ENCODE data around the gene TNRC6C. TPM values are rescaled to one million over a fixed set of nuclear protein-coding genes. Genes with fewer than 3 reads are reported as not detected.
A peak's percentile ranks its signal among the peaks of the same experiment; 100 is the strongest.

Gene TNRC6C
- polyA plus RNA-seq, 4 donors, result 11.6 to 19.0 (median 15.1) TPM

DNA sequence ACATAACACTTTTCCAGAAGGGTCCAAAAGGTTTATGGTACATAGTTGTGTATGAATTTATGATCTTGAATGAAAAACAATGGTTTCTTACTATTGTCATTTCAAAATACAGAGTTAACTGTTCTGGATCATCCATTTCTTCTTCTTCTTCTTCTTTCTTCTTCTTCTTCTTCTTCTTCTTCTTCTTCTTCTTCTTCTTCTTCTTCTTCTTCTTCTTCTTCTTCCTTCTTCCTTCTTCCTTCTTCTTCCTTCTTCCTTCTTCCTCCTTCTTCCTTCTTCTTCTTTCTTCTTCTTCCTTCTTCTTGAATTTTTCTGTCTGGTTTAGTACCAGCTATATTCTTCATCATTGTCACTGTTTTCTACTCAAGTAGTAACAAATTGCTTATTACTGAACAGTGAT lies 47.8 kb downstream of the TNRC6C start:
- DNase-seq (ENCODE audit: low read depth in 4 of 4, low spot score in 2 of 4), result no peak

DNA sequence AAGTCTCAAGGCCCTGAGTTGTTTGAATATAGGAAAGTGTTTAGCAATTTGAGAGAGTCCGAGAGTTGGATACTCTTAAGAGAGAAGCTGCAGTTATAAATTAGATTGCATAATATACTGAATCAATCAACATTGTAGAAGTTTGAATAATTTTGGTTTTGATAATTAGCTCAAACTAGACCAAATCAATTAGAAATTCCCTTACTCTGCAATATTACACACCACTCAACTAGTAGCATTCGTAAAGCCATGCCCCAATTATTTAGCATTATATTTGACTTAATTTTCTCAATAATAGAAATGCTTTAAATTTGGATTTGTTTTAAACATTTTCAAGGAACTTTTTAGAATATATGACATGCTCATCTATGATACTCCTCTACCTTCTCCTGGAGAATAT lies 49.1 kb downstream of the TNRC6C start:
- DNase-seq (ENCODE audit: low read depth in 4 of 4, low spot score in 2 of 4), result no peak

DNA sequence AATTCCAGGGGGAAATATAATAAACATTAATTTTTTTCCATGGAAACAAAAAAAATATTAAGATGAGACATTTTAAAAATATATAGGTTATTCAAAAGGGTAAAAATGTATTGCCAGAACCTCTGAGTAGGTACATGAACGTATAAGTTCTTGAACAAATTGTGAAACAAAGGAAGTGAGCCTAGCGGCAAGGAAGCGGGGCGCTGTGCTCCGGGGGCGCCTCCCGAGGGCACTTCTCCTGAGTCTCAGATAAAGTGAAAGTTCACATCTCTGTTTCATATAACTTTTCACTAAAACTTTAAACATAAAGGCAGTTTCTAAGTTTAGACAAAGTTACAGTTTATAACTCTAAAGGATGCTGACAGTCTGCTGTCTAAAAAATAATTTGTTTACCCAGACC lies 52.3 kb downstream of the TNRC6C start:
- DNase-seq (ENCODE audit: low read depth in 4 of 4, low spot score in 2 of 4), result no peak

DNA sequence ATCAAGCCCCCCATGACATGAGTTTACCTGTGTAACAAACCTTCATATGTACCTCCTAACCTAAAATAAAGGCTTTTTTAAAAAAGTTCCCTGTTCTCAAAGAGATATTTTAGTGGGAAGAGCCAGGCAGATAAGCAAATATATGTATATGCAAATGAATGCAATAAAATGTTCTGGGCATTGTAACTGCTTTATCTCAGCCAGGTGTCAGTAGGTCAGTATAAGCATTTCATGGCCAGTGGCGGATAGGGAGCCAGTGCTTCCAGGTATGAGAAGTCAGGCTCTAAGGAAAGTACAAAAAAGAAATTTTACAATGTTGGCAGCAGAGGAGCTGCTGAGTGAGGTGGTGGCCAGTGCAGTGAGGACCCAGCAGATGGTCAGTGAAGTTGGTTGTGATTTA lies 53.9 kb downstream of the TNRC6C start:
- no peak for DNase-seq (ENCODE audit: low read depth in 4 of 4, low spot score in 2 of 4)

DNA sequence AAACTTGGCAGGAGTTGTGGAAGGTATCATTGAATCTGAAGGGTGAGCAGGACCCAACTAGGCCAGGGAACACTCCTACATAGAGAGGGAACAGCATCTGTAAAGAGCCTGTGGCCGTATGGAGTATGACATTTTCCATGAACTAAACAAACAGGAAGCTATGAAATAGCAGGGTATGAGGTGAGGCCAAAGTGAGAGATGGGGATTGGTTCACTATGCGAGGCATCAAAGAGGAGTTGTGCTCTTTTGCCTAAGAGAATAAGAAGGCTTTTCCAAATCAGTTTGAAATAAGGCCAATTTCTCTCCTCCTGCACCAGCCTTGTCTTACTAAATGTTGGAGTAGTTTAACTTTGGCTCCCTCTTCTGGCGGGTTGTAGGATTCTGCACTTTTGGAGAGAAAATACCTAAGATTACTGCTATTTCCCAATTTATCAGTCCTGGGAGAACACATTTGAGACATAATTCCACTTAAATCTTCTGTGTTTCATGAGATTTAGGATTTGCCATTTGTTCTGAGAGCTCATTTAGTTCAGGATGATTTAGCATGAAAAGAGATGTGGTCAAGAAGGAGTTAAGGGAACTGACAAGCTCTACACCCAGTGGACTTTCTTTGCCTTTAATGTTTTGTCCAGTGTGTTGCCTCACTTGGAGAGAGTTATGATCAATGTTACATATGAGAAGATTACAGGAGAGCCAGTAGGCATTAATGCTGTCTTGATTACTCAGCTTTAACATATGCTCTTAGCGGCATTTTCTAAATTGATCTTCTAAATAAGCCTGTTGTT lies 55.4 kb downstream of the TNRC6C start:
- peak; percentile 39 to 73 (median 50) for DNase-seq (ENCODE audit: low read depth in 4 of 4, low spot score in 2 of 4)

DNA sequence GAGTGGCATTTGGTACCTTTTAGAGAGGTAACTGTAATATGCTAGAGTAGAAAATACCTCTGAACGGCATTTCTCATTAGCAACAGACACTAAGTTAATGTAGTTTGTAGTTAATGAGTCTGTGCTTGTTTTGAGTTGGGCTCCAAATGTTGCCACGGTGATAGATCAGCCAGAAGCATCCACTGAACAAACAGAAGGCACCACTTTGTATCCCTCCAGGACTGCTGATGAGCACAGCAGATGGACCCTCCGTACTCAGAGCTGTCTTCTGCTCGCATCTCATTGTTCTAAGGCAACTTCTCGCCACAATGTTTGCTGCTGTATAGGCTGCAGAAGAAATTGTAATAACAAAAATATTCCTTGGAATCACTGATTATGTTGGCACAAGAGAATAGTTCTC lies 56.1 kb downstream of the TNRC6C start:
- no peak for DNase-seq (ENCODE audit: low read depth in 4 of 4, low spot score in 2 of 4)

DNA sequence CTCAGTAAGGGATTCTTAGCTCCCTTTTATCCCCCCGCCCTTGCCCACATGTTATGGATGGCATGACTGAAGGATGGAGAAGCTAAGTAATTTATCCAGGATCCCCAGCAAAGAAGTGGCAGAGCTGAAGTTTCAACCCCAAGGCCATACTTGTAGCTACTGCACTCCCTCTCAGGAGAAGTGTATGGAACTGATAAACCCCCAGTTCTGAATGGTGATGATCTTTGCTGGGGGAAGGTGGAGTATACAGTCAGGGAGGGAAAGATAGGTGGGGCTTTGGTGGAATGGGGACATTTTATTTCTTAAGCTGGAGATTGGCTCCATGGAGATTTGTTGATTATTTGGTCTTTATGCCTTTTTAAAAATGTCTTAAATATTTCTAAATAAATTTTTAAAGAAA lies 58.3 kb downstream of the TNRC6C start:
- no peak for DNase-seq (ENCODE audit: low read depth in 4 of 4, low spot score in 2 of 4)

DNA sequence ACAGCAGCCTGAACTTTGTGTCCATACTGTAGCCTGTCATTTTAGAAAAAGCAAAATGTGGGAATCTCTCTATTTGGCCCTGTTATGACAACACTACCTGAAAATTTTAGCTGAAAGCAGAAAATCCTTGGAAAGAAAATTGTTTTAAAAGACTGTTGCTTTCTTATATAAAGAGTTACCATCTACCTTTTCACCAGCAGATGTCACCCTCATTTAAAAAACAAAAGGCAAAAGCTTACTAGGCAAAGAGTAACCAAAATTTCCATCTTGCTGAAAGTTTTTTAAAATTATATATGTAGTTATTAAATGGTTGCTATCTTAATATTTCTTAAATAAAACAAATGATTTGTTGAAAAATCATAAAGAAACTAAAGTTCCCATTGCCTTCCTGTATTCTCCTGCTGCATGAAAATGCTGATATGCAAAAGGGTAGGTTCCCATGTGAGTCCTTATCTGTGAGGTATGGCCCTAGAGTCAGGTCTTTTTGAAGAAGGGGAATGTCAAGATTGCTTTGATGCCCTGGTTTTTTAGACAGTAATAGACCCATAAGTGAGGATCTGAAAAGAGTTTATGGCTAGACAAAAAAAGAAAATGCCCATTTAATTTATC lies 61.0 kb downstream of the TNRC6C start:
- no peak for DNase-seq (ENCODE audit: low read depth in 4 of 4, low spot score in 2 of 4)

DNA sequence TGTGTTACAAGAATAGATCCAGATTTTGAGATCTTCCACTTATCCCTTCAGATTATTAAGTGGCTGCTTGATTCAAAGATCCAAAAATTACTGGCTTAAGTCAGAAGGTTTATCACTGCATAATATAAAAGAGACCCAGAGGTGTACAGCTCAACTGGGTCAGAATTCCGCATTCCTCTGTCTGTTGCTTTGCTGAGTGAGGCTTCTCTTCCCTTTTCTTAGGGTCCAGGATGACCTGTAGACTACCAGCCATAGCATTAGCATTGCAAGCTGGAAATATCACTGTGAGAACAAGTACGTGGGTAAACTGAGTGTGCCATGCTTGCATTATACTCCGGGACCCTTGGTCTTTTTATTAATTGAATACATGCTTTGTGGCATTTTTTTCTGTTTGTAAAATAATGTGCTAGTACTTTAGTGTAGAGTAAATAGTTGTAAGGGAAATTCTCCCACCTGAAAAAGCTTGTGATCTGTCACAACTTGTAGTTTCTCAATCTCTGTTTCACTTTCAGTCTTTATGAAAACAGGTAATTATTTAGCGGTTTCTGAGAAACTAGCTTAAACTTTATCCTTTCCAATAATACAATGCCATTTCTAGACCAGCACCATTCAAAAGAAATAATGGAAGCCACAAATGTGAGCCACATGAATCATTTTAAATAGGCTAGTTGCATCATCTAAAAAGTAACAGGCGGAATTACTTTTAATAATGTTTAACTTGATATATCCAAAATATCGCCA lies 61.6 kb downstream of the TNRC6C start:
- no peak for DNase-seq (ENCODE audit: low read depth in 4 of 4, low spot score in 2 of 4)

DNA sequence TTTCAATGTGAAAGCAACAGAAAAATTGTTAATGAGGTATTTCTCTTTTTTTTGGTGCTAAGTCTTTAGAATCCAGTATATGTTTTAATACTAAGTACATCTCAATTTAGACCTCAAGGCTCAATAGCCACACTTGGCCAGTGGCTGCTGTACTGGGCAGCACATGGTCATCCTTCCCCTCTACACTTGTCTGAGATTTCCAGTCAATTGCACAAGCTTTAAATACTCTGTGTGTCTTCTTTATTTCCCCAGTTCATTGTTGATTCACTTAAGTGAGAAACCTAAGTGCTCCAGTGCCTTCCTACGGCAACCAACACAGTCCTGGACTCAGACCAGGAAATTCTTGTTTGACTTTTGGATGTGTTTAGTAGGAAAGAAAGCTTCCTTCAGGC lies 62.2 kb downstream of the TNRC6C start:
- DNase-seq (ENCODE audit: low read depth in 4 of 4, low spot score in 2 of 4), result no peak

DNA sequence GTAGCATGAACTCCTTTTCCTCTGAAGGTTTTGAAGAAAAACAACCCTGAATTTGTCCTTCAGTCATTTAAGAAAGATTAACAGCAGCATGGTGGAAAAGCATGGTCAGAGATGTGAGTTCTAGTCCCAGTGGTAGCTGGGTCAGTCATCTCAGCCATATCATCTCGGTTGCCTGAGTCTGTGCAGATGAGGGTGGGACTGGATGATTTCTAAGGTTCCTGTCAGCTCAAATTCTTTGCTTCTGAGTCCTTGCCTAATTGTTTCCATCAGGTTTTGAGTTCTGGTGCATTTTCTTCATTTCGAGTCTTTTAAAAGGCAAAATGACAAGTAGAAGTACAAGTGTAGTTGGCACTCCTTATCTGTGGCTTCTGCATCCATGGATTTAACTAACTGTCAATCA lies 63.9 kb downstream of the TNRC6C start:
- DNase-seq (ENCODE audit: low read depth in 4 of 4, low spot score in 2 of 4), result no peak

DNA sequence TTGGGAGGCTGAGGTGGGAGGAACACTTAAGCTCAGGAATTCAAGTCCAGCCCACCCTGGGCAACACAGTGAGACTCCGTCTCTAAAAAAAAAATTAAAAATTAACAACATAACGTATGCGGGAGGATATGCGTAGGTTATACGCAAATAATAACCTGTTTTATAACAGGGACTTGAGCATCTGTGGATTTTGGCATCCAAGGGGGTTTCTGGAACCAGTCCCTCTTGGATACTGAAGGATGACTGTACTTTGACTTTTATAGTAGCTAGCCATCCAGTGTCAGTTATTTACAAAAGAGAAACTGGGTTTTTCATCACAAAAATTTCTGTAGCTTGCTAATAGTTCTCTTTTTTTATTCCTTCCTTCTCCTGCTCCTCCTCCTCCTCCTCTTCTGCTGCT lies 64.5 kb downstream of the TNRC6C start:
- DNase-seq (ENCODE audit: low read depth in 4 of 4, low spot score in 2 of 4), result no peak

DNA sequence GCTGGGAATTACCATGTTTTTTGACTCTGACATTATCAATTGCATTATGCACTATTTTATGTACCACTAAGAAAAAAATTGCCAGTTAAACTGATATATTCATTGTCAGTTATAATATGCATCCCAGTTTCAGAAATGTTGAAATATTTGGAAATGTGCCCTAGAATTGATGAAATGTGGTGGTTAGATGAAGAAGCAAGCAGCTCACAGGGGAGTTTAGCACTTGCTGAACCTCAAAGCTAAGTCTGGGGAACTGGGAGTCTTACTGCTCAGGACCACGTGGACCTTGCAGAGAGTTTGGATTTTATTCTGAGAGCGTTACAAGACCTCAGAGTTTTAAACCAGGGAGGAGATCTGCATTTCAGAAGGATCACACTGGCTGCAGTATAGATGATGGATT lies 67.9 kb downstream of the TNRC6C start:
- no peak for DNase-seq (ENCODE audit: low read depth in 4 of 4, low spot score in 2 of 4)

DNA sequence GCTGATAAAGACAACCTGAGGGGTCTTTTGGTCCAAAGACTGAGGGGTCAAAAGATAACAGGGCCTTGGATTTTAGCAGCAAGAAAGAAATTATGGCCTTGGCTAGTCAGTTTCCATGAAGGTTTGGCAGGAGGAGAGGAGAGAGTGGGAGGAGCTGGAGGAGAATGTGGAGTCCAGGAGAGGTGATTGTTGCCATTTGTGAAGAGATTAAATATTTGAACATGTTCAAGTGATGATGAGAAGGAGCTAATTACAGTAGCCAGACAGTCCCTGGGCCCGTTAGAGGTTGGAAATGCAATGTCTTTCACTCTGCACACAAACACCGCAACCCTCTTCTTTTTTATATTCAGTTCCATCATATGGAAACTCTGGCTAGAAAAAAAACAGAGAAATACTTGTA lies 68.6 kb downstream of the TNRC6C start:
- no peak for DNase-seq (ENCODE audit: low read depth in 4 of 4, low spot score in 2 of 4)

DNA sequence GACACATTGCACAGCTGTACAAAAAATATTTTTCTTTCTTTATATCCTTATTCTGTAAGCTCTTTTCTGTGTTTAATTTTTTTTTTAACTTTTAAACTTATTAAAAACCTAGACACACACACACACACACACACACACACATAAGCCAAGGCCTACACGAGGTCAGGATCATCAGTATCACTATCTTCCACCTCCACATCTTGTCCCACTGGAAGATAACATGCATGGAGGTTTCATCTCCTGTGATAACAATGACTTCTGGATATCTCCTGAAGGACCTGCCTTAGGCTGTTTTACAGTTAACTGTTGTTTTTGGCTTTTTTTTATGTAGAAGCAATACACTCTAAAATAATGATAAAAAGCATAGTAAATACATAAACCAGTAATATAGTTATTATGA lies 71.2 kb downstream of the TNRC6C start:
- DNase-seq (ENCODE audit: low read depth in 4 of 4, low spot score in 2 of 4), result no peak

DNA sequence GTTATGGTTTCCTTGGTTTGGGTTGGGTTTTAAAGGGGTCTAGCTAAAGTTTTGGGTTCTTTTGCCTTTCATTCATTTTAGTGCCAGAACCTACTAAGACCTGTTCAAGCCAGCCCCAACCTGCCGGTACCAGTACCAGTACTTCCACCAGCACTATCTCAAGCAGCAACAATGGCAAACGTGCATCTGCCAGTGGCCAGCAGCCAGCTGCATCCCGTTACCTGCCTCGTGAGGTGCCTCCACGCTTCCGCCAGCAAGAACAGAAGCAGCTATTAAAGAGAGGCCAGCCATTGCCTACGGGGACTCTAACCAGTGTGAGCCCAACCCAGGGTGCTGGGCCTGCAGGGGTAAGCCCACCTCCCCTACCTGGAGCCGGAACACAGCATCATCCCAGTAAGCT lies 72.9 kb downstream of the TNRC6C start:
- DNase-seq (ENCODE audit: low read depth in 4 of 4, low spot score in 2 of 4), result no peak

DNA sequence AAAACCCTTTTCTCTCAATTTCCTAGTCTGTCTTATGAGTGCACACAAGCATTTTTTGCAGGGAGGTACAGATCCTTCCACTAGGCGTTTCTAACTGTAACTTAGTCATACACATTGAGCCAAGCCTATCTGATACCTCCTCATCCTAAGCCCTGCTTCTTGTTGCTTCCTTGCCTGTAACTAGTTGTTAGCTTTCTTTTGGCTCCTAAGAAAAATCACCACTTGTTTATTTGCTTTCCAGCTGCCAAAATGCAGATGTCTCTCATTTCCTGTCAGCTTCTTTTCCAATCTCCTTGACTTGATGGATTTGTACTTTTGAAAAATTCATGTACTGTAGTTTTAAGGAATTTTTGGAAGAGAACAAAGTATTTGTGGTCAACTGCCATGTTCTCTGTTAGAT lies 73.7 kb downstream of the TNRC6C start:
- DNase-seq (ENCODE audit: low read depth in 4 of 4, low spot score in 2 of 4), result no peak

DNA sequence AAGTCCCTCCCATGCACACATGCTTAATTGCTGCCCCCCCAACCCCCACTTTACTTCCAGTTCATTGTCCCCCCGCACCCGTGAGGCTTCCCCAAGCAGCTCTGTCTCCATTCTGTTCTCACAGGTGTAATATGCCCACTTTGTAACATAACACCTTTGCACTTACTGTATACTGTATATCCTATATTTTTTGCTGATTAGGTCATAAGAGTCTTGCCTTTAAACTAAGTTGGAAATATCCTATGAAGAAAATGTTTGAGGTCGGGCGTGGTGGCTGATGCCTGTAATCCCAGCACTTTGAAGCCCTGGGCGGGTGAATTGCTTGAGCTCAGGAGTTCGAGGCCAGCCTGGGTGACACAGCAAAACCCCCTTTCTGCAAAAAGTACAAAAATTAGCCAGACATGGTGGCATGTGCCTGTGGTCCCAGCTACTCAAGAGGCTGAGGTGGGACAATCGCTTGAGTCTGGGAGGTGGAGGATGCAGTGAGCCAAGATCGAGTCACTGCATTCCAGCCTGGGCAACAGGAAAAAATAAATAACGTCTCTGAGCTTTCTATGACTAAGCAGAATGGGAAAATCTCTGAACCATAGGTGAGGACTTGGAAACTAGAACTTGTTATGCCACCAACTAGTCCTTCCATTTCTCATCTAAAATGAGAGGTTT lies 76.1 kb downstream of the TNRC6C start:
- no peak for DNase-seq (ENCODE audit: low read depth in 4 of 4, low spot score in 2 of 4)

DNA sequence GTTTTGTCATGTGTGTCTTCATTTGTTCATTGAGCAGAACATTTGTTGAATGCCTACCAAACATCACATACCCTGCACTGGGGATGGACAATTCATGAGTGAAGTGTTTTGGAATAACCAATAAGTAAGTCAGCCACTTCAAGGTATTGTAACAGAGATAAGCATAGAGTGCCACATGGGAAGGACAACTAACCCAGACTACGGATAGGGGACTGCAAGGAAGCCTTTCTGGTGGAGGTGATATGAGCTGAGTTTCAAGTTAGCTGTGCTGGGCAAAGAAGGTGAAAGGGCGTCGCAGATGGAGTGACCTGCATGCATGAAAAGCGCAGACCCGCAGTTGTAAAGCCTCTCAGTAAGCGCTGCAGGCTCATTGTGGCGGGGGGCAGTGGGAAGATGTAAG lies 78.8 kb downstream of the TNRC6C start:
- DNase-seq (ENCODE audit: low read depth in 4 of 4, low spot score in 2 of 4), result no peak

DNA sequence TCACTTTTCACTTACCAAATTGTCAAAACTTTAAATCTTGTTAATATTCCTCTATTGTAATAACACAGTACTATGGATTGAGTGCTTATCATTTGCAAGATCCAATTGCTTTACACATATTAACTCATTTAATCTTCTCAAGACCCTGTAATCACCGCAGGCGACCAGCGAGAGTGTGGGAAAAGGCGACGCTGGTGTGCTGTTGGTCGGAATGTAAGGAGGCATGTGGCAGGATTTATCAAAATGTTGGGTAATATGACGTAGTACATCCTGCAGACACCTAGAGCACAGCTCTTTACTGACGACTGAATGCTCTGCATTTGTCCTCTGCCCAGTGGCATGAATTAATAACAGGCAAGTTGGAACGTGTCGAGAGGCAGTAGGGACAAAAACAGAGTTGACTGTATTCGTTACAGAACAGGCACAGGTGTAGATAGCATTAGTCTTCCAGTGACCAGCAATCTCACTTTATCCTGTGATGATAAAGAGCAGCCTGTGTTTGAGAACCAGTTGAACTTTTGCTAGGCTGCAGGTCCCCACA lies 80.3 kb downstream of the TNRC6C start:
- DNase-seq (ENCODE audit: low read depth in 4 of 4, low spot score in 2 of 4), result no peak

DNA sequence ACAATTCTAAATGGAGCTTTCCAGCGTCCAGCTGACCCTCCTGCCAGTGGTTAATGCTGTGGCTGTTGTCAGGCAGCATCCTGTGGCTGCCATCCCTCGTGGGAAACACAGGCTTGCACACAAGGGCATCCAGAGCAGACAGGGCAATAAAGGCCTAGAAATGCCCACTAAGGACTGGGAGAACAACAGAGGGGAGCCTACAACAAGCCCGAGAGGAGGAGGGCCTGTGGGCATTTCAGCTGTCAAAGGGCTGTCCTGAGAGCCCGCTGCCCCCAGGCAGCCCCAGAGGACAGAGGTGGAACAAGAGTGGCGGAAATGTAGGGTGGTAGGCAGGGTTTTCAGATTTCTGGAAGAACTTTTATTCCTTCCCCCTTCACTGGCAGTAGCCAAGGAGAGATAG lies 81.1 kb downstream of the TNRC6C start:
- no peak for DNase-seq (ENCODE audit: low read depth in 4 of 4, low spot score in 2 of 4)
